MM.1S (cell line): ENCODE results near the gene ZNF575.

Experiments used
- CTCF ChIP-seq: fragments of 300-600 bp; sonication (generic); IDR thresholded peaks from 2 replicates; pipeline ENCODE4 v1.5.1; 2016; ENCODE audit warnings: antibody characterized with exemption, low read length, mixed read lengths
- EZH2phosphoT487 ChIP-seq: fragments of 300-600 bp; sonication (generic); IDR thresholded peaks from 2 replicates; pipeline ENCODE4 v1.6.1; 2018; ENCODE audit warnings: antibody characterized with exemption, low read length

- TF ChIP-seq CTCF = no peak
- no peak for TF ChIP-seq EZH2phosphoT487
Measured at GRCh38 chr19:43485951-43486350, 47.0 kb upstream of the ZNF575 start.
